Measurements from ENCODE around the gene PDE8A.

GRCh38 chr15:84969257-84969656 is 12.4 kb upstream of the PDE8A start:
- TF ChIP-seq ZFP41 (tag by site-specific recombination; IDR thresholded peaks at IDR 0.05; ENCODE audit: borderline replicate concordance) (no peak), KLF16 (tag by site-specific recombination; IDR thresholded peaks at IDR 0.05) (no peak), CTCF (tag by site-specific recombination; IDR thresholded peaks at IDR 0.05) (no peak), PRDM1 (tag by site-specific recombination; IDR thresholded peaks at IDR 0.05) (no peak), KLF8 (tag by site-specific recombination; IDR thresholded peaks at IDR 0.05) (no peak), ZNF140 (tag by site-specific recombination; IDR thresholded peaks at IDR 0.05) (no peak), ZNF146 (tag by site-specific recombination; IDR thresholded peaks at IDR 0.05) (no peak), MYNN (tag by site-specific recombination; IDR thresholded peaks at IDR 0.05; ENCODE audit: borderline replicate concordance) (no peak), ZNF677 (tag by site-specific recombination; IDR thresholded peaks at IDR 0.05) (no peak), ZNF24 (tag by site-specific recombination; IDR thresholded peaks at IDR 0.05) (no peak), ZNF701 (tag by site-specific recombination; IDR thresholded peaks at IDR 0.05) (no peak)
